ENCODE results near the gene NHERF2.
A peak's percentile ranks its signal among the peaks of the same experiment; 100 is the strongest.
"Not testable (repeated sequence)": the region's sequence is repeated elsewhere in the genome, so short reads cannot be mapped to it uniquely, and the experiment has no call there.

The NHERF2 gene

DNA sequence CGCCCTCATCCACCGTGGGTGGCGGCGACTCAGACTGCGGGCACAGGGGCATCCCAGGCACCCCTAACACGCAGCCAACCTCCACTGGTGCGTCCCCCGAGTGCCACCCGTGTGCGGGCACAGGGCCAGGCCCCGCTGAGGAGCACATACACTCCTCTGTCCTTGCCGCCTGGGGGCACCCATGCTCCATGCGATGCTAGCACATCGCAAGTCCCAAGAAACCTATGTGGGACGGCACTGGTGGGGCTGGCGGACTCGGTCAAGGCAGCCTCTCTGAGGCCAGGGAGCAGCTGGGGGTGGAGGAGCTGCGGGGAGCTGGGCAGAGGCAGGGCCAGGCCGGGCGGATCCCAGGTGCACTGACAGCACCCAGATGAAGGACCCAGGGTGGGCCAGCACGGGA, 21.1 kb upstream of the NHERF2 start:
- FAIRE-seq (no peak), DNase-seq (ENCODE audit: insufficient read length, low spot score) (no peak)
- TF ChIP-seq POLR2A (IDR thresholded peaks at IDR 0.05; ENCODE audit: low read depth, low read length) = no peak

- TF ChIP-seq POLR2A (IDR thresholded peaks at IDR 0.05; ENCODE audit: low read depth, low read length) = no peak
- DNase-seq (ENCODE audit: insufficient read length, low spot score) = no peak
- FAIRE-seq = no peak
Observed at GRCh38 chr16:2006317-2006716, 20.4 kb upstream of the NHERF2 start.

DNA sequence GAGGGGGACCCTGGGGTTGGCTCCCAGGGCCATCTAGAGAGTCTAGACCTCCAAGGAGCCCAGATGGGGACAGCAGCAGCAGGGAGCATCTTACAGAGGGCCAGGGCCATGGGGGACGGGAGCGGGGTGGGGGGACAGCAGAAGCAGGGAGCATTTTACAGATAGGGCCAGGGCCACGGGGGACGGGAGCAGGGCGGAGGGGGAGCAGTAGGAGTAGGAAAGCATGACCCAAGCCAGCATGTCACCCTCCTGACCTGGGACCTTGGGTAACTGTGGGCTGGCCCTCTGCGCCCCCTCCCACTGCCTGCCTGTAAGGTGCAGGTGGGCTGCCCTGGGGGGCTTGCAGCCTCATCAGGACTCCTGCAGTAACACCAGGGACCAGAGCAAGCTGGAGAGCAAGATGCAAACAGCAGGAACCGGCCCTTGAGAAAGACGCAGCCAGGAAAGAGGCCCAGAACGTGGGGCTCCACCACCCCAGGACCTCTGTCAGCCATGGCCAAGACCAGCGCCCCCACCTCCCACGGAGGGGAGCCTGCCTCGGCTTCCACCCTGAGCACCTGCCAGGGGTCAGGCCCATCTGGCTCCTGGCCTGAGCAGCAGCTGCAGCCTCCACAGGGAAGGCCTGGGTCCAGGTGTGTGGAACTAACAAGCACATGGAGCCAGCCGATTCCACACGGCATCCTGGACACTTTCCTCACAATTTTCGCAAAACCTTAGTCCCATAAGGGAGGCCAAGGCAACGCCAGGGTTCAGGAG, 19.4 kb upstream of the NHERF2 start:
- no peak for DNase-seq (ENCODE audit: insufficient read length, low spot score)
- no peak for TF ChIP-seq POLR2A (IDR thresholded peaks at IDR 0.05; ENCODE audit: low read depth, low read length)
- FAIRE-seq = no peak

GRCh38 chr16:2008009-2008526, 18.6 kb upstream of the NHERF2 start:
- FAIRE-seq = no peak
- TF ChIP-seq POLR2A (IDR thresholded peaks at IDR 0.05; ENCODE audit: low read depth, low read length) = no peak
- no peak for DNase-seq (ENCODE audit: insufficient read length, low spot score)

DNA sequence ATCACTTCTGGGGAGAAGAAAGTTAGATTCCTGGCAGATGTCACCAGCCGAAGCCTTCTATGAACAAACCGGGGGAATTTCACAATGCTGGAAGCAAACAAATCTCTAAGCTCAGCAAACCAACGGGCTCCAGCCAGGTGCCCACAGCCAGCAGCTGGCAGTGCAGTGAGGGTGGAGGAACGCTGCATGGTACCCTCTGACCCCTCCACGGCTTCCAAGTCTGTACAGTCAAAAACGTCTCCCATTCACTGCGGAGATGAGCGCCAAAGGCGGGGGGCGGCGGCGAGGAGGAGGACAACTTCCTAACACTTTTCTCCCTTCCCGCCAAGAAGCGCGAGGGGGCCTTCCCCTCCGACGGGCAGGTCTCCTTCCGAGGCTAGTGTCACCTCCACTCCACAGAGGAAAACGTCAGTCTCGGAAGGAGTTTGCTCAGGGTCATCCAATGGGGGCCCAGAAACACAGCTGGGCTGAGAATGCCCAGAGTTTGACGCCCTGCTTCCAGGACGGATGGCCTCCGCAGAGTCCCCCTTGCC, 18.0 kb upstream of the NHERF2 start:
- no peak for TF ChIP-seq POLR2A (IDR thresholded peaks at IDR 0.05; ENCODE audit: low read depth, low read length)
- DNase-seq (ENCODE audit: insufficient read length, low spot score) (no peak), FAIRE-seq (no peak)

DNA sequence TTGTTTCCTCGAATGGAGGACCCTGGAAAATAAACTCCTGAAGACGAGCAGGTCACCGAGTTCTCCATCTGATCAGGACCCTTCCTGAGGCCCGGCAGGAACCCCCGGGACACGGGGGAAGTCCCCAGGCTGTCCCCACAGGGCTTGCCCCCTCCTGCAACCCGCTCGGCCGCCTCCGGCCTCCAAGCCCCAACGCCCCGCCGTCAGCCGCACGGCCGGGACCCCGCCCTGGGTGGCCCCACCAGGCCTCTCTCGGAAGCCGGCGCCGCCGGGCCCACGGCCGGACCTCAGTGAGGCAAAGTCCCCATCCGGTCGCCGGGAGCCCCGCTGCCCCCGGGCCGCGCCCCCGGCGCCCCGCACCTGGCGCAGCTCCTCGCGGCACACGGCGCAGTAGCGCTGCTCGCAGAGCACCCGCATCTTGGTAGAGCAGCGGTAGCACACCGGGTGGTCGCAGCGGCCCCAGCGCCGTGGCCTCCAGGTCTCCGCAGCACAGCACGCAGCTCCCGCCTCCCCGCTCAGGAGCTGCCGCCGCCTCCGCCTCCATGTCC, 17.5 kb upstream of the NHERF2 start:
- FAIRE-seq (no peak), DNase-seq (ENCODE audit: insufficient read length, low spot score) (no peak)
- no peak for TF ChIP-seq POLR2A (IDR thresholded peaks at IDR 0.05; ENCODE audit: low read depth, low read length)

- peak; percentile 83 for TF ChIP-seq POLR2A (IDR thresholded peaks at IDR 0.05; ENCODE audit: low read depth, low read length)
- peak; percentile 89 for DNase-seq (ENCODE audit: insufficient read length, low spot score)
- no peak for FAIRE-seq
Observed at GRCh38 chr16:2009791-2010510, 16.8 kb upstream of the NHERF2 start, which contains the start of gene ZNF598. Gene ZNF598 (minus strand): TSS chr16:2009821.

DNA sequence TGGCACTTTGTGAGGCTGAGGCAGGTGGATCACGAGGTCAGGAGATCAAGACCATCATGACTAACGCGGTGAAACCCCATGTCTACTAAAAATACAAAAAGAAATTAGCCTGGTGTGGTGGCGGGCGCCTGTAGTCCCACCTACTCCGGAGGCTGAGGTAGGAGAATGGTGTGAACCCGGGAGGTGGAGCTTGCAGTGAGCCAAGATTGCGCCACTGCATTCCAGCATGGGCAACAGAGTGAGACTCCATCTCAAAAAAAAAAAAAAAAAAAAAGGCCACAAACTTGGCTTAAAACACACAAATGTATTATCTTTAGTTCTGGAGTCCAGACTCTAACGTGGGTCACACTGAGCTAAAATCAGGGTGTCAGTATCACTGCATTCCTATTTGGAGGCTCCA, 15.0 kb upstream of the NHERF2 start:
- not testable (repeated sequence) for FAIRE-seq; DNase-seq (ENCODE audit: insufficient read length, low spot score)

- FAIRE-seq = no peak
- no peak for DNase-seq (ENCODE audit: insufficient read length, low spot score)
- TF ChIP-seq POLR2A (IDR thresholded peaks at IDR 0.05; ENCODE audit: low read depth, low read length) = no peak
Observed at GRCh38 chr16:2013527-2013926, 13.2 kb upstream of the NHERF2 start.

GRCh38 chr16:2015117-2015946, 11.4 kb upstream of the NHERF2 start:
- no peak for TF ChIP-seq POLR2A (IDR thresholded peaks at IDR 0.05; ENCODE audit: low read depth, low read length)
- FAIRE-seq (peak; percentile 79), DNase-seq (ENCODE audit: insufficient read length, low spot score) (peak; percentile 69)

DNA sequence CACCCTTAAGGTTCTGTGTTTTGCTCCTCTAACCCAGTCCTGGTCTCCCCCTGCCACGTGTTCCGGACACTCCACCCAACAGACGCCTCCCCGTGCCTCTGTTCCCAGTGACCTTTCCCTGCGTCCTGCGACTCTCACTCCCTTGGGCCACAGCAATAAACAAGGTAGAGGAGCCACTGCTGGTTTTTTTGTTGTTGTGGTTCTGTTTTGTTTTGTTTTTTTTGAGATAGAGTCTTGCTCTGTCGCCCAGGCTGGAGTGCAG, 10.8 kb upstream of the NHERF2 start:
- FAIRE-seq (no peak), DNase-seq (ENCODE audit: insufficient read length, low spot score) (no peak)
- TF ChIP-seq POLR2A (IDR thresholded peaks at IDR 0.05; ENCODE audit: low read depth, low read length) = no peak

DNA sequence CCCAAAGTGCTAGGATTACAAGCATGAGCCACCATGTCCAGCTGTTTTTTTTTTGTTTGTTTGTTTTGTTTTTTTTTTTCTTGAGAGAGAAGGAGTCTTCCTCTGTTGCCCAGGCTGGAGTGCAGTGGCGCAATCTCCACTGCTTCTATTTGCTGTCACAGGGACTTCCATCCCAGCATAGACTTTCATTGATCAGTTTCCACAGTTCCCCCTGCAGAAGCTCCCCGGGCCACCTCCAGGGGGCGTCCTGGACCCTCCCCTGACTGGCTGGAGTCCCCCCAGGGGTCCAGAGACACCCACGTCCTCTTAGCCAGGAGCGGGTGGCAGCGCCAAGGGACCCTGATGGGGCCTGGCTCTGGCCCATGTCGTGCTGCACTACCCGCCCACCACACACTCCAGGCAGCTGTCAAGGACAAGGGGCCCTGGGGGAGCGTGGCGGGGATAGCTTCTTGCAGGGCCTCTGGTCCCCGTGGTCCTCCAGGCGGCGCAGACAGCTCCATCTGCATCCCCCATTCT, 10.2 kb upstream of the NHERF2 start:
- TF ChIP-seq POLR2A (IDR thresholded peaks at IDR 0.05; ENCODE audit: low read depth, low read length) = no peak
- DNase-seq (ENCODE audit: insufficient read length, low spot score) (no peak), FAIRE-seq (no peak)

DNA sequence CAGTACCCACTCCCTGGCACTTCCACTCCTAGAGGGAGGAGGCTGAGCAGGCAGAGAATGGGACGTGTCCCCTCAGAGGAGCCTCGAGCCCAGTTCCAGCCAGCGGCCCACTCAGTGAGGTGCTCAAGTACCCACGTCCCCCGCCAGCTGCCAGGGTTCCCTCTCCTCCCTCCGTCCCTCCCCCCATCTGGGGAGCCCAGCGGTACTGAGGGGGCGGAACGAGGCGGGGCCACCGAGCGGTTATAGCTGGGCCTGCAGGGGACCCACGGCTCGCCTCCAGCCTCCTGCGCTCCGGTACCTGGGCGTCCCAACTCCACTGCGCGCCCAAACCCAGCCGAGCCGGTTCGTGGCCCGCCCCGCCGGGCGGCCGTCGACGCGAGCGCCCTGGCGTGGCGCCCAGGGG, 7.2 kb upstream of the NHERF2 start, which contains the start of gene NPW:
Gene NPW (plus strand): TSS at position 268 of the 403 bp plus-strand sequence.
- no peak for TF ChIP-seq POLR2A (IDR thresholded peaks at IDR 0.05; ENCODE audit: low read depth, low read length)
- DNase-seq (ENCODE audit: insufficient read length, low spot score) (no peak), FAIRE-seq (no peak)

Data from H54 (cell line).